HCT116 (cell line): ENCODE measurements around the gene LRRC9.

Source experiments
- ATF3 ChIP-seq: IDR thresholded peaks from 2 replicates; pipeline ENCODE4 v1.6.1; 2012
- CBX3 ChIP-seq: IDR thresholded peaks from 2 replicates; pipeline ENCODE4 v1.6.1; 2012; ENCODE audit warnings: low read depth
- CTCF ChIP-seq, 3 experiments: fragments of 200-600 bp in 1 of 3; sonication (generic) in 1 of 3; IDR thresholded peaks in 2 of 3; conservative IDR thresholded peaks in 1 of 3; 2 replicates each; pipeline ENCODE4 v1.5.1; 2012 to 2017; ENCODE audit warnings: low read depth in 2 of 3, low read length in 2 of 3, antibody characterized with exemption in 1 of 3, borderline replicate concordance in 1 of 3, control low read depth in 1 of 3, mild to moderate bottlenecking in 1 of 3, mixed read lengths in 1 of 3, mixed run types in 1 of 3, moderate library complexity in 1 of 3; ENCODE audit not compliant: insufficient read depth in 1 of 3
- EGR1 ChIP-seq: IDR thresholded peaks from 2 replicates; pipeline ENCODE4 v1.6.1; 2012; ENCODE audit warnings: low read depth
- ELF1 ChIP-seq: IDR thresholded peaks from 2 replicates; pipeline ENCODE4 v1.6.1; 2012; ENCODE audit warnings: low read depth, borderline replicate concordance
- EZH2 ChIP-seq: fragments of 200-600 bp; sonication (generic); IDR thresholded peaks from 2 replicates; pipeline ENCODE4 v1.6.1; 2017; ENCODE audit warnings: antibody characterized with exemption, mixed run types
- EZH2phosphoT487 ChIP-seq: fragments of 200-600 bp; IDR thresholded peaks from 2 replicates; pipeline ENCODE4 v1.6.1; 2018; ENCODE audit warnings: antibody characterized with exemption, borderline replicate concordance
- JUND ChIP-seq: IDR thresholded peaks from 2 replicates; pipeline ENCODE4 v1.6.1; 2012
- POLR2A ChIP-seq: IDR thresholded peaks from 2 replicates; pipeline ENCODE4 v1.7.0; 2011; ENCODE audit warnings: borderline replicate concordance; ENCODE audit not compliant: insufficient read depth, insufficient read length; ENCODE audit errors: extremely low read depth
- POLR2AphosphoS5 ChIP-seq: IDR thresholded peaks from 2 replicates; pipeline ENCODE4 v1.6.1; 2011; ENCODE audit warnings: mild to moderate bottlenecking, low read depth, low read length, moderate library complexity
- RAD21 ChIP-seq: IDR thresholded peaks from 2 replicates; pipeline ENCODE4 v1.6.1; 2012; ENCODE audit warnings: low read depth, mild to moderate bottlenecking
- REST ChIP-seq: IDR thresholded peaks from 2 replicates; pipeline ENCODE4 v1.6.1; 2012; ENCODE audit warnings: low read depth
- SRF ChIP-seq: IDR thresholded peaks from 2 replicates; pipeline ENCODE4 v1.6.1; 2012; ENCODE audit warnings: low read depth
- YY1 ChIP-seq: IDR thresholded peaks from 2 replicates; pipeline ENCODE4 v1.6.1; 2011; ENCODE audit warnings: low read length, low read depth, moderate library complexity, mild to moderate bottlenecking; ENCODE audit not compliant: insufficient replicate concordance; ENCODE audit errors: extremely low read depth

- TF ChIP-seq POLR2AphosphoS5 (no peak), POLR2A (no peak), CTCF (IDR thresholded peaks at IDR 0.05 in 2 of 3, conservative IDR thresholded peaks at IDR 0.05 in 1 of 3; ENCODE audit: borderline replicate concordance in 1 of 3, insufficient read depth in 1 of 3, low read depth in 2 of 3, low read length in 2 of 3) (peak; percentile 27 to 67 (median 46); a peak in 4 of 6 replicates), JUND (no peak), EZH2 (no peak), RAD21 (peak; percentile 74), EZH2phosphoT487 (no peak), CBX3 (no peak), ATF3 (no peak), YY1 (no peak), EGR1 (no peak), ELF1 (no peak), REST (no peak), SRF (no peak)
These were observed 144.6 kb downstream of the LRRC9 start for GRCh38 chr14:60064491-60065072.
